ENCODE measurements around the gene SERINC5. TPM values are rescaled to one million over a fixed set of nuclear protein-coding genes. Genes with fewer than 3 reads are reported as not detected.

SERINC5 gene
- polyA plus RNA-seq, 3 donors: 5.0 to 35.9 (median 7.3) TPM

GRCh38 chr5:80124121-80124918 lies 131.5 kb downstream of the SERINC5 start:
- peak overlapping the region; percentile 99 to 100 (median 100) for H3K27ac Mint-ChIP-seq
- H3K36me3 Mint-ChIP-seq: peaks cover 4 to 10% of the 10 kb centered on the region in 2 donors
- H3K27ac ChIP-seq (ENCODE audit: low read depth in 1 of 2, low read length in 2 of 2): peak overlapping the region; percentile 96 to 99

More at GRCh38 chr5:80124121-80124918, 131.5 kb downstream of the SERINC5 start:
- no peaks in the 10 kb centered on the region for H4K20me1 ChIP-seq (ENCODE audit: insufficient read depth, low read length)
- Mint-ChIP-seq H3K27me3 (ENCODE audit: low read depth in 3 of 3) (no peaks in the 10 kb centered on the region), H3K4me3 (peak overlapping the region in 1 of 2 donors; percentile 43), H3K4me1 (peaks cover 71% of the 10 kb centered on the region), H3K9me3 (peaks cover 0 to 9% (median 5%) of the 10 kb centered on the region in 7 donors)
- H3K4me1 ChIP-seq (ENCODE audit: control insufficient read depth in 1 of 2, insufficient read depth in 2 of 2, low read length in 2 of 2): peaks cover 67 to 70% of the 10 kb centered on the region in 2 donors
- no peaks in the 10 kb centered on the region for H3K27me3 ChIP-seq (ENCODE audit: control insufficient read depth in 2 of 2, insufficient read depth in 2 of 2, low read length in 2 of 2)
- WGBS (ENCODE audit: insufficient coverage): 59% methylated on average over 8 of the region's 9 CpGs
- peaks cover 0 to 4% of the 10 kb centered on the region in 2 donors for H3K9me3 ChIP-seq (replicated peaks in 1 of 2; ENCODE audit: control insufficient read depth in 1 of 2, insufficient read depth in 1 of 2, low read length in 2 of 2)
- peak overlapping the region in 1 of 3 experiments; percentile 40 for H3K4me3 ChIP-seq (replicated peaks in 1 of 3; ENCODE audit: low read depth in 2 of 3, low read length in 3 of 3)
- peak in 2 of 3 donors; percentile 55 to 63 for DNase-seq
- peak overlapping the region; percentile 61 for H3K4me2 ChIP-seq (replicated peaks; ENCODE audit: extremely low read depth, low read length, poor library complexity, severe bottlenecking)
- H3K36me3 ChIP-seq (replicated peaks in 1 of 2; ENCODE audit: control insufficient read depth in 1 of 2, insufficient read depth in 2 of 2, low read length in 2 of 2): no peaks in the 10 kb centered on the region
- intact Hi-C loops (cut with micrococcal nuclease): loop anchor here in 1 of 2 donors (10.0 kb wide), 1 partner anchor 280 kb away; the partner anchor contains the start of gene ZFYVE16
- peak overlapping the region; percentile 71 for H3K9ac ChIP-seq (ENCODE audit: insufficient read depth, low read length, poor library complexity, severe bottlenecking)
- TF ChIP-seq CTCF (IDR thresholded peaks at IDR 0.05): no peak
- no peaks in the 10 kb centered on the region for H3K79me2 ChIP-seq (ENCODE audit: insufficient read depth, low read length)
- no peak overlapping the region for H2AFZ ChIP-seq (ENCODE audit: insufficient read depth, low read depth, low read length, poor library complexity, severe bottlenecking)
